ENCODE results near the gene SHC4.

GRCh38 chr15:48937886-48938285, 25.8 kb downstream of the SHC4 start:
- TF ChIP-seq POLR2A (IDR thresholded peaks at IDR 0.05; ENCODE audit: low read length) (no peak), GATA1 (IDR thresholded peaks at IDR 0.05; ENCODE audit: low read depth, low read length) (no peak)

Measured in erythroblast (primary cell).